T-helper 9 cell (primary cell): ENCODE measurements around the gene GRK3.
"Not testable (repeated sequence)": the region's sequence is repeated elsewhere in the genome, so short reads cannot be mapped to it uniquely, and the experiment has no call there.

Source experiments
- DNase-seq: peaks from one replicate; pipeline ENCODE4 v3.0.0-alpha.2; 2020

The GRK3 gene

GRCh38 chr22:25702571-25703167, 138.2 kb downstream of the GRK3 start:
- no peak for DNase-seq

GRCh38 chr22:25704701-25705100, 140.2 kb downstream of the GRK3 start:
- no peak for DNase-seq

GRCh38 chr22:25706197-25706596, 141.7 kb downstream of the GRK3 start:
- DNase-seq = no peak

- not testable (repeated sequence) for DNase-seq
Observed at GRCh38 chr22:25708430-25708829, 144.0 kb downstream of the GRK3 start.

- no peak for DNase-seq
Observed at GRCh38 chr22:25709758-25710157, 145.3 kb downstream of the GRK3 start.

GRCh38 chr22:25710501-25710900, 146.0 kb downstream of the GRK3 start:
- no peak for DNase-seq

GRCh38 chr22:25711491-25711890, 147.0 kb downstream of the GRK3 start:
- DNase-seq = no peak

GRCh38 chr22:25712661-25713400, 148.4 kb downstream of the GRK3 start:
- DNase-seq = no peak

- DNase-seq = no peak
Observed at GRCh38 chr22:25714070-25714469, 149.6 kb downstream of the GRK3 start.

- no peak for DNase-seq
Observed at GRCh38 chr22:25714739-25715138, 150.3 kb downstream of the GRK3 start.

- DNase-seq = no peak
Observed at GRCh38 chr22:25716637-25717036, 152.2 kb downstream of the GRK3 start.

GRCh38 chr22:25718135-25718840, 153.8 kb downstream of the GRK3 start:
- DNase-seq = no peak

- DNase-seq = no peak
Observed at GRCh38 chr22:25722223-25722622, 157.7 kb downstream of the GRK3 start.

- DNase-seq = no peak
Observed at GRCh38 chr22:25722626-25723025, 158.2 kb downstream of the GRK3 start.

GRCh38 chr22:25726241-25726640, 161.8 kb downstream of the GRK3 start:
- DNase-seq = no peak

GRCh38 chr22:25728071-25728470, 163.6 kb downstream of the GRK3 start:
- no peak for DNase-seq

- DNase-seq = no peak
Observed at GRCh38 chr22:25729016-25729995, 164.8 kb downstream of the GRK3 start.

- DNase-seq = no peak
Observed at GRCh38 chr22:25735650-25736049, 171.2 kb downstream of the GRK3 start.

- no peak for DNase-seq
Observed at GRCh38 chr22:25736378-25737011, 172.0 kb downstream of the GRK3 start.

GRCh38 chr22:25739659-25740344, 175.3 kb downstream of the GRK3 start:
- no peak for DNase-seq
